ENCODE results near the gene CRABP2. TPM values are rescaled to one million over a fixed set of nuclear protein-coding genes. Genes with fewer than 3 reads are reported as not detected.

CRABP2 gene
- total and polyA plus RNA-seq, 10 of the 15 experiments (the other 5 are each of a cell fraction or from before 2014, with no cell fraction given): 0.21 to 1.3 (median 0.41) TPM

DNA sequence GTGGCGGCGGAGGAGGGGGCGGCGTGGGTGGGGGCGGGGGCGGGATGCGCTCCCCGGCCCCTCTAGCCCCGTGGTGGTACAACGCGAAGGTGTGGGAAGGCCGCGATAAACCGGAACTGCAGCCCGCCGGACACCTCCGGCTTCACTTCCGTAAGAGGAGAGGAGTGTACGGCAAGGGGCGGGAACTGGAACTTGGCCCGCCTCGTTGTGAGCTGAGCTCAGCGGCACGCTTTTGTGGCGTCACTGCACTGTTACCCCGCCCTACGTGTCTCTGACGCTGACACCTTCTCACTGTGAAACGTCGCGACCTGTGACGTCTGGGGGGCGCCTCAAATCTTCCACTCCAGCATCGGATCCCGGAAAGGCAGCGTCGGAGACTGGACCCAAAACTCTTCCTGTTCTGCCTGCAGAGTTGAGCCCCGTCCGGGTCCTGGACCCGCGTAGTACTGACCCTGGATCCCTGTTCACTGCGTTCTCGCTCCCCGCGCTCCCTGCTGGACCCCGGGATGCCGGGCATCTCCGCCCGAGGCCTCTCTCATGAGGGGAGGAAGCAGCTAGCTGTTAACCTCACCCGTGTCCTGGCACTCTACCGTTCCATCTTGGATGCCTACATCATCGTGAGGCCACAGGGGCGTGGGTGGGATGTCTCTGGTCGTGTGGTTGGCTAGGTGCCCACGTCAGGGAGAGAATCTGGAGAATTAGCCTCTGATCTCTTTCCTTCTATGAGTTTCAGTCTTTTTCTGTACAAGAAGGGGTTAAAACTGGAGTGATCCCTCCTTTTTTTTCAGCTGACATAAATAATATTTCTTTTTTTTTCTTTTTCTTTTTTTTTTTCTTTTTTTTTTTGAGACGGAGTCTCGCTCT lies 23.4 kb upstream of the CRABP2 start, which contains the start of gene ISG20L2 (continued):
- TF ChIP-seq RAD51 (IDR thresholded peaks at IDR 0.05): peak; percentile 51
- peak; percentile 99 for TF ChIP-seq NBN (IDR thresholded peaks at IDR 0.05)
- TF ChIP-seq ZNF592 (IDR thresholded peaks at IDR 0.05): no peak
- TF ChIP-seq MTA2 (IDR thresholded peaks at IDR 0.05; ENCODE audit: low read depth): peak; percentile 37; the same call in 1 of the 2 replicates
- TF ChIP-seq POLR2AphosphoS2 (IDR thresholded peaks at IDR 0.05; ENCODE audit: low read depth, low read length): peak; percentile 55; the same call in 1 of the 2 replicates
- TF ChIP-seq SMC3 (IDR thresholded peaks at IDR 0.05; ENCODE audit: borderline replicate concordance, low read length): no peak
- no peak for TF ChIP-seq PRDM15 (CRISPR knock-in tag; IDR thresholded peaks at IDR 0.05)
- peak; percentile 76 for TF ChIP-seq GATAD2B (conservative IDR thresholded peaks at IDR 0.05; ENCODE audit: low read depth)
- no peak for TF ChIP-seq PML (IDR thresholded peaks at IDR 0.05; ENCODE audit: low read length)
- TF ChIP-seq ZNF207 (IDR thresholded peaks at IDR 0.05; ENCODE audit: borderline replicate concordance): peak; percentile 96; the same call in 1 of the 2 replicates
- TF ChIP-seq, protein P1, sequence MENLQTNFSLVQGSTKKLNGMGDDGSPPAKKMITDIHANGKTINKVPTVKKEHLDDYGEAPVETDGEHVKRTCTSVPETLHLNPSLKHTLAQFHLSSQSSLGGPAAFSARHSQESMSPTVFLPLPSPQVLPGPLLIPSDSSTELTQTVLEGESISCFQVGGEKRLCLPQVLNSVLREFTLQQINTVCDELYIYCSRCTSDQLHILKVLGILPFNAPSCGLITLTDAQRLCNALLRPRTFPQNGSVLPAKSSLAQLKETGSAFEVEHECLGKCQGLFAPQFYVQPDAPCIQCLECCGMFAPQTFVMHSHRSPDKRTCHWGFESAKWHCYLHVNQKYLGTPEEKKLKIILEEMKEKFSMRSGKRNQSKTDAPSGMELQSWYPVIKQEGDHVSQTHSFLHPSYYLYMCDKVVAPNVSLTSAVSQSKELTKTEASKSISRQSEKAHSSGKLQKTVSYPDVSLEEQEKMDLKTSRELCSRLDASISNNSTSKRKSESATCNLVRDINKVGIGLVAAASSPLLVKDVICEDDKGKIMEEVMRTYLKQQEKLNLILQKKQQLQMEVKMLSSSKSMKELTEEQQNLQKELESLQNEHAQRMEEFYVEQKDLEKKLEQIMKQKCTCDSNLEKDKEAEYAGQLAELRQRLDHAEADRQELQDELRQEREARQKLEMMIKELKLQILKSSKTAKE (IDR thresholded peaks at IDR 0.05; ENCODE audit: low read depth, poor library complexity, severe bottlenecking): peak; percentile 51

Measured in GM12878 (cell line).